ENCODE data around the gene CCDC6. TPM values are rescaled to one million over a fixed set of nuclear protein-coding genes. Genes with fewer than 3 reads are reported as not detected.
"Not testable (repeated sequence)": the region's sequence is repeated elsewhere in the genome, so short reads cannot be mapped to it uniquely, and the experiment has no call there.

CCDC6 gene
- total RNA-seq, 1 donor from 2014 or later, result 41.5 TPM

DNA sequence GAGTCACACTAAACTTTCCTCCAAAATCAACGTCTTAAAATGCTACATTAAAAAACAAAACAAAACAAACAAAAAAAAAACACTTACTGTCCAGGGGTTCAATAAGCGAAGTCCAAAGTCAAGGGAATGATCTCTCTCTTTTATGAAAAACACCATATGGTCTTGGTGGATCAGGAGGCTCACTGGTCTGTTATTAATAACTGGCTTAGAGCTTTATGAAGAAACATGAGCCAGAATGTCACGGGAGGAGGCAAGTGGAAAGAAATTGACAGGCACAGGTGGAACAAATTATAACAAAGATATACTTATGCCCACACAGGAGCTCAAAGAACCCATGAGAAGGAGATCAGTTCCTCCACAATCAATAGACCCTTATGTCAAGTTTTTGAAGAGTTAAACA lies 153.1 kb downstream of the CCDC6 start, which contains the start of gene MRLN:
TSS of gene MRLN (minus strand) at position 189 of the 400 bp plus-strand sequence.
- no peaks in the 10 kb centered on the region for H3K4me1 Mint-ChIP-seq
- peaks cover 6% of the 10 kb centered on the region for H3K27me3 Mint-ChIP-seq (ENCODE audit: low read depth)
- TF ChIP-seq, protein P1, sequence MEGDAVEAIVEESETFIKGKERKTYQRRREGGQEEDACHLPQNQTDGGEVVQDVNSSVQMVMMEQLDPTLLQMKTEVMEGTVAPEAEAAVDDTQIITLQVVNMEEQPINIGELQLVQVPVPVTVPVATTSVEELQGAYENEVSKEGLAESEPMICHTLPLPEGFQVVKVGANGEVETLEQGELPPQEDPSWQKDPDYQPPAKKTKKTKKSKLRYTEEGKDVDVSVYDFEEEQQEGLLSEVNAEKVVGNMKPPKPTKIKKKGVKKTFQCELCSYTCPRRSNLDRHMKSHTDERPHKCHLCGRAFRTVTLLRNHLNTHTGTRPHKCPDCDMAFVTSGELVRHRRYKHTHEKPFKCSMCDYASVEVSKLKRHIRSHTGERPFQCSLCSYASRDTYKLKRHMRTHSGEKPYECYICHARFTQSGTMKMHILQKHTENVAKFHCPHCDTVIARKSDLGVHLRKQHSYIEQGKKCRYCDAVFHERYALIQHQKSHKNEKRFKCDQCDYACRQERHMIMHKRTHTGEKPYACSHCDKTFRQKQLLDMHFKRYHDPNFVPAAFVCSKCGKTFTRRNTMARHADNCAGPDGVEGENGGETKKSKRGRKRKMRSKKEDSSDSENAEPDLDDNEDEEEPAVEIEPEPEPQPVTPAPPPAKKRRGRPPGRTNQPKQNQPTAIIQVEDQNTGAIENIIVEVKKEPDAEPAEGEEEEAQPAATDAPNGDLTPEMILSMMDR (conservative IDR thresholded peaks at IDR 0.05), result no peak
- no peak within 1 kb of the TSS for H3K27ac Mint-ChIP-seq (ENCODE audit: unreplicated experiment)
- H3K9me3 Mint-ChIP-seq, result no peaks in the 10 kb centered on the region
- DNase-seq (ENCODE audit: low read depth, low spot score), result no peak
- no peak within 1 kb of the TSS for H3K4me3 Mint-ChIP-seq
- no peaks in the 10 kb centered on the region for H3K36me3 Mint-ChIP-seq (ENCODE audit: low read depth)

- Mint-ChIP-seq H3K4me3 (no peak overlapping the region), H3K9me3 (no peaks in the 10 kb centered on the region), H3K4me1 (no peaks in the 10 kb centered on the region), H3K36me3 (ENCODE audit: low read depth) (no peaks in the 10 kb centered on the region), H3K27me3 (ENCODE audit: low read depth) (peaks cover 6% of the 10 kb centered on the region), H3K27ac (ENCODE audit: unreplicated experiment) (no peak overlapping the region)
- TF ChIP-seq, protein P1 (conservative IDR thresholded peaks at IDR 0.05), result no peak
- no peak for DNase-seq (ENCODE audit: low read depth, low spot score)
Observed at GRCh38 chr10:59752278-59752940, 153.9 kb downstream of the CCDC6 start.

GRCh38 chr10:59750155-59750945 lies 156.0 kb downstream of the CCDC6 start:
- Mint-ChIP-seq H3K4me1 (no peaks in the 10 kb centered on the region), H3K4me3 (no peak overlapping the region), H3K36me3 (ENCODE audit: low read depth) (no peaks in the 10 kb centered on the region), H3K27ac (ENCODE audit: unreplicated experiment) (no peak overlapping the region), H3K27me3 (ENCODE audit: low read depth) (peaks cover 6% of the 10 kb centered on the region), H3K9me3 (no peaks in the 10 kb centered on the region)
- no peak for DNase-seq (ENCODE audit: low read depth, low spot score)
- TF ChIP-seq, protein P1 (conservative IDR thresholded peaks at IDR 0.05), result no peak

DNA sequence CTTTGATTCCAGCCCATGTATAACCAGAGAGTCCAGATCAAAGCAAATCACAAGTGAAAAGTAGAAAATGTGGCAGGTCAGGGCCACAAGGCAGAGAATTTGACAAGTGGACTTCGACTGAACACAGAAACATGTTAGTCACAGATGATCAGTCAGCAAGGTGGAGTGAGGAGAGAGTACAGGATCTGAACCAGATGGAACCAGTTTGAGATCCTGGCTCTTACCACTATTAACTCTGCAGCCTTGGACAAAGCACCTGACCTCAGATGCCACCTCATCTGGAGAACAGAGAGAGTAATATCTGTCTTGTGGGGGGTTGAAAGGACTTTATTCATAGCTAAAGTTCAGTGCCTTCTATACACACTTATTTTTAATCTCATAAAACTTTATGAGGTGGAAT lies 157.5 kb downstream of the CCDC6 start:
- DNase-seq (ENCODE audit: low read depth, low spot score), result no peak
- Mint-ChIP-seq H3K27ac (ENCODE audit: unreplicated experiment) (no peak overlapping the region), H3K9me3 (no peaks in the 10 kb centered on the region), H3K36me3 (ENCODE audit: low read depth) (no peaks in the 10 kb centered on the region), H3K4me1 (no peaks in the 10 kb centered on the region), H3K27me3 (ENCODE audit: low read depth) (peaks cover 6% of the 10 kb centered on the region), H3K4me3 (no peak overlapping the region)
- TF ChIP-seq, protein P1 (conservative IDR thresholded peaks at IDR 0.05), result no peak

GRCh38 chr10:59745163-59745650 lies 161.1 kb downstream of the CCDC6 start:
- TF ChIP-seq, protein P1 (conservative IDR thresholded peaks at IDR 0.05), result no peak
- no peak overlapping the region for H3K27ac Mint-ChIP-seq (ENCODE audit: unreplicated experiment)
- H3K27me3 Mint-ChIP-seq (ENCODE audit: low read depth), result no peaks in the 10 kb centered on the region
- H3K36me3 Mint-ChIP-seq (ENCODE audit: low read depth), result no peaks in the 10 kb centered on the region
- H3K4me3 Mint-ChIP-seq, result no peak overlapping the region
- no peaks in the 10 kb centered on the region for H3K4me1 Mint-ChIP-seq
- no peak for DNase-seq (ENCODE audit: low read depth, low spot score)
- H3K9me3 Mint-ChIP-seq, result no peaks in the 10 kb centered on the region

GRCh38 chr10:59744762-59745161 lies 161.6 kb downstream of the CCDC6 start:
- not testable (repeated sequence) for H3K36me3 Mint-ChIP-seq (ENCODE audit: low read depth)

GRCh38 chr10:59744156-59744555 lies 162.2 kb downstream of the CCDC6 start:
- not testable (repeated sequence) for H3K4me1 Mint-ChIP-seq; H3K9me3 Mint-ChIP-seq; H3K36me3 Mint-ChIP-seq (ENCODE audit: low read depth); H3K4me3 Mint-ChIP-seq; DNase-seq (ENCODE audit: low read depth, low spot score); H3K27ac Mint-ChIP-seq (ENCODE audit: unreplicated experiment); H3K27me3 Mint-ChIP-seq (ENCODE audit: low read depth)

More at GRCh38 chr10:59744762-59745161, 161.6 kb downstream of the CCDC6 start:
- not testable (repeated sequence) for H3K27me3 Mint-ChIP-seq (ENCODE audit: low read depth); H3K27ac Mint-ChIP-seq (ENCODE audit: unreplicated experiment); H3K4me1 Mint-ChIP-seq; H3K4me3 Mint-ChIP-seq; H3K9me3 Mint-ChIP-seq; DNase-seq (ENCODE audit: low read depth, low spot score)
